ENCODE measurements around the gene NOL9.
"Not testable (repeated sequence)": the region's sequence is repeated elsewhere in the genome, so short reads cannot be mapped to it uniquely, and the experiment has no call there.

NOL9 gene

GRCh38 chr1:6501279-6501813 is 53.0 kb downstream of the NOL9 start:
- no peak for DNase-seq

GRCh38 chr1:6500544-6501278 is 53.6 kb downstream of the NOL9 start:
- DNase-seq: no peak

- DNase-seq: no peak
These were observed 55.0 kb downstream of the NOL9 start for GRCh38 chr1:6499296-6499695.

GRCh38 chr1:6498576-6499111 is 55.7 kb downstream of the NOL9 start:
- DNase-seq: no peak

- no peak for DNase-seq
These were observed 56.3 kb downstream of the NOL9 start for GRCh38 chr1:6497867-6498575.

GRCh38 chr1:6497215-6497866 is 57.0 kb downstream of the NOL9 start:
- DNase-seq: peak; percentile 26

GRCh38 chr1:6496890-6497214 is 57.5 kb downstream of the NOL9 start:
- DNase-seq: no peak

GRCh38 chr1:6496365-6496721 is 58.0 kb downstream of the NOL9 start:
- no peak for DNase-seq

GRCh38 chr1:6495540-6496364 is 58.6 kb downstream of the NOL9 start:
- DNase-seq: no peak

GRCh38 chr1:6495041-6495441 is 59.3 kb downstream of the NOL9 start:
- no peak for DNase-seq

GRCh38 chr1:6494627-6495026 is 59.7 kb downstream of the NOL9 start:
- no peak for DNase-seq

- DNase-seq: not testable (repeated sequence)
These were observed 60.5 kb downstream of the NOL9 start for GRCh38 chr1:6493834-6494223.

GRCh38 chr1:6491966-6492365 is 62.3 kb downstream of the NOL9 start:
- DNase-seq: no peak

GRCh38 chr1:6491480-6491962 is 62.8 kb downstream of the NOL9 start, which contains the start of gene PLEKHG5:
PLEKHG5 (minus strand) TSS chr1:6491667; CDS start chr1:6477571, 14,096 bp downstream.
- DNase-seq: no peak

- no peak for DNase-seq
These were observed 63.2 kb downstream of the NOL9 start for GRCh38 chr1:6491081-6491449.

- DNase-seq: peak; percentile 78
These were observed 63.9 kb downstream of the NOL9 start for GRCh38 chr1:6490181-6491080.

- peak; percentile 90 for DNase-seq
These were observed 64.5 kb downstream of the NOL9 start for GRCh38 chr1:6489799-6490180.

- no peak for DNase-seq
These were observed 64.9 kb downstream of the NOL9 start for GRCh38 chr1:6489383-6489765.

- no peak for DNase-seq
These were observed 65.5 kb downstream of the NOL9 start for GRCh38 chr1:6488602-6489382.

GRCh38 chr1:6487804-6488484 is 66.4 kb downstream of the NOL9 start:
- no peak for DNase-seq
